HCT116 (cell line): ENCODE measurements around the gene CCDC40. TPM values are rescaled to one million over a fixed set of nuclear protein-coding genes. Genes with fewer than 3 reads are reported as not detected.

Experiments
- ATAC-seq: fragments of 200-7000 bp; cut with Tn5 transposase; 2 replicates; pipeline ENCODE4 v1.9.1; 2020; ENCODE audit warnings: mild to moderate bottlenecking, moderate library complexity
- BruUV-seq: library from RNA; stranded (reverse); fragments of 400-500 nt; replicated peaks from 2 replicates; lab custom pipeline; 2021; lab: Mats Ljungman, UMichigan
- CTCF ChIA-PET: fragments of 300-600 bp; sonication (Branson Sonifier 250); formaldehyde crosslinking; loops from one replicate; lab custom pipeline; 2021; ENCODE audit warnings: antibody characterized with exemption; lab: Charles Lee
- POLR2A ChIA-PET: fragments of 300-600, 350-600 bp; sonication (Branson Sonifier 250); formaldehyde crosslinking; loops from one replicate; lab custom pipeline; 2021; ENCODE audit warnings: antibody characterized with exemption; lab: Charles Lee
- RAD21 ChIA-PET, 2 experiments: fragments of 300-600 bp; sonication (Branson Sonifier 250); formaldehyde crosslinking; loops; one replicate each; lab custom pipeline; 2023; ENCODE audit warnings: low total read pairs in 2 of 2; ENCODE audit not compliant: uncharacterized antibody in 2 of 2, unreplicated experiment in 2 of 2, low non-redundant PET in 1 of 2; lab: Charles Lee
- DNase-seq: peaks from one replicate; pipeline ENCODE4 v3.0.0-alpha.2; 2010; ENCODE audit warnings: low read depth, low spot score
- H2AFZ ChIP-seq: fragments of 200-600 bp; shearing (Covaris generic), sonication (generic); 2 replicates; pipeline ENCODE4 v1.6.1; 2017; ENCODE audit warnings: low read depth, mixed run types, mixed read lengths, antibody characterized with exemption, low read length; ENCODE audit not compliant: poor library complexity, severe bottlenecking
- H3K27ac ChIP-seq: 2 replicates; pipeline ENCODE4 v1.5.1; 2012; ENCODE audit warnings: low read depth, low read length
- H3K27me3 ChIP-seq: fragments of 200-600 bp; sonication (generic); 2 replicates; pipeline ENCODE4 v1.6.1; 2016; ENCODE audit warnings: mixed run types, low read length, mixed read lengths; ENCODE audit not compliant: insufficient read depth
- H3K36me3 ChIP-seq, 2 experiments: fragments of 200-500 bp in 1 of 2; fragments of 200-600 bp in 1 of 2; sonication (Bioruptor generic) in 1 of 2; sonication (generic) in 1 of 2; 2 replicates each; pipeline versions ENCODE4 v1.5.1 to v1.6.1; 2014 to 2016; ENCODE audit warnings: low read length in 2 of 2, inconsistent platforms in 1 of 2, mixed read lengths in 1 of 2, mixed run types in 1 of 2; ENCODE audit not compliant: insufficient read depth in 2 of 2, control insufficient read depth in 1 of 2
- H3K4me1 ChIP-seq, 2 experiments: fragments of 200-600 bp in 1 of 2; sonication (generic) in 1 of 2; 2 replicates each; pipeline versions ENCODE4 v1.5.1 to v1.6.1; 2012 to 2017; ENCODE audit warnings: low read length in 2 of 2, inconsistent platforms in 1 of 2, mild to moderate bottlenecking in 1 of 2, mixed read lengths in 1 of 2, mixed run types in 1 of 2, moderate library complexity in 1 of 2; ENCODE audit not compliant: insufficient read depth in 2 of 2, control insufficient read depth in 1 of 2
- H3K4me2 ChIP-seq: fragments of 200-600 bp; sonication (generic); 2 replicates; pipeline ENCODE4 v1.6.1; 2017; ENCODE audit warnings: mixed run types, low read length, mixed read lengths
- H3K4me3 ChIP-seq, 2 experiments: fragments of 200-600 bp in 1 of 2; sonication (generic) in 1 of 2; replicated peaks in 1 of 2; 2 replicates each; pipeline ENCODE4 v1.5.1; 2011 to 2016; ENCODE audit warnings: low read length in 2 of 2, control low read depth in 1 of 2, low read depth in 1 of 2, mild to moderate bottlenecking in 1 of 2, mixed read lengths in 1 of 2, mixed run types in 1 of 2
- H3K79me2 ChIP-seq: fragments of 200-600 bp; sonication (generic); 2 replicates; pipeline ENCODE4 v1.6.1; 2017; ENCODE audit warnings: mild to moderate bottlenecking, mixed run types, low read length, moderate library complexity, mixed read lengths; ENCODE audit not compliant: insufficient read depth
- H3K9ac ChIP-seq: fragments of 200-600 bp; sonication (generic); 2 replicates; pipeline ENCODE4 v1.6.1; 2016; ENCODE audit warnings: low read length, mixed read lengths
- H3K9me2 ChIP-seq: fragments of 200-600 bp; sonication (generic), shearing (Covaris generic); 2 replicates; pipeline ENCODE4 v1.6.1; 2017; ENCODE audit warnings: mixed run types, mild to moderate bottlenecking, moderate library complexity; ENCODE audit not compliant: insufficient read depth
- H3K9me3 ChIP-seq, 2 experiments: fragments of 200-500 bp in 1 of 2; fragments of 200-600 bp in 1 of 2; sonication (Bioruptor generic) in 1 of 2; sonication (generic) in 1 of 2; 2 replicates each; pipeline ENCODE4 v1.6.1; 2014 to 2017; ENCODE audit warnings: low read length in 2 of 2, mixed read lengths in 2 of 2, inconsistent platforms in 1 of 2, low read depth in 1 of 2, mild to moderate bottlenecking in 1 of 2, mixed run types in 1 of 2, moderate library complexity in 1 of 2; ENCODE audit not compliant: control insufficient read depth in 1 of 2, insufficient read depth in 1 of 2
- H4K20me1 ChIP-seq: fragments of 200-600 bp; sonication (generic), shearing (Covaris generic); 2 replicates; pipeline ENCODE4 v1.6.1; 2017; ENCODE audit warnings: mixed run types, mild to moderate bottlenecking, moderate library complexity; ENCODE audit not compliant: insufficient read depth
- CEBPB ChIP-seq: IDR thresholded peaks from 2 replicates; pipeline ENCODE4 v1.6.1; 2012; ENCODE audit warnings: low read depth
- EGR1 ChIP-seq: IDR thresholded peaks from 2 replicates; pipeline ENCODE4 v1.6.1; 2012; ENCODE audit warnings: low read depth
- ELF1 ChIP-seq: IDR thresholded peaks from 2 replicates; pipeline ENCODE4 v1.6.1; 2012; ENCODE audit warnings: low read depth, borderline replicate concordance
- EZH2 ChIP-seq: fragments of 200-600 bp; sonication (generic); IDR thresholded peaks from 2 replicates; pipeline ENCODE4 v1.6.1; 2017; ENCODE audit warnings: antibody characterized with exemption, mixed run types
- FOSL1 ChIP-seq: IDR thresholded peaks from 2 replicates; pipeline ENCODE4 v1.6.1; 2012; ENCODE audit warnings: low read depth
- POLR2AphosphoS5 ChIP-seq: IDR thresholded peaks from 2 replicates; pipeline ENCODE4 v1.6.1; 2011; ENCODE audit warnings: mild to moderate bottlenecking, low read depth, low read length, moderate library complexity
- RAD21 ChIP-seq: IDR thresholded peaks from 2 replicates; pipeline ENCODE4 v1.6.1; 2012; ENCODE audit warnings: low read depth, mild to moderate bottlenecking
- SIN3A ChIP-seq: IDR thresholded peaks from 2 replicates; pipeline ENCODE4 v1.6.1; 2012; ENCODE audit warnings: low read depth
- SP1 ChIP-seq: IDR thresholded peaks from 2 replicates; pipeline ENCODE4 v1.6.1; 2012; ENCODE audit warnings: low read depth
- TCF7L2 ChIP-seq: IDR thresholded peaks from 2 replicates; pipeline ENCODE4 v1.7.0; 2011; ENCODE audit warnings: borderline replicate concordance, inconsistent platforms; ENCODE audit not compliant: insufficient read depth, insufficient read length; ENCODE audit errors: extremely low read depth
- YY1 ChIP-seq: IDR thresholded peaks from 2 replicates; pipeline ENCODE4 v1.6.1; 2011; ENCODE audit warnings: low read length, low read depth, moderate library complexity, mild to moderate bottlenecking; ENCODE audit not compliant: insufficient replicate concordance; ENCODE audit errors: extremely low read depth
- intact Hi-C: fragments of 100-400 bp; cut with micrococcal nuclease; formaldehyde crosslinking; loops from 2 replicates; pipeline ENCODE4 v1.10.0; 2022
- total RNA-seq: library from RNA; stranded (reverse); gene quantifications from one replicate; pipeline ENCODE4 v1.2.1, GENCODE V29; 2021; ENCODE audit not compliant: unreplicated experiment
- TF ChIP-seq, protein P1 (sequence below): IDR thresholded peaks from 2 replicates; pipeline ENCODE4 v1.6.1; 2012; ENCODE audit warnings: low read depth
- TF ChIP-seq, protein P2 (sequence below), 3 experiments: fragments of 200-600 bp in 1 of 3; sonication (generic) in 1 of 3; IDR thresholded peaks in 2 of 3; conservative IDR thresholded peaks in 1 of 3; 2 replicates each; pipeline ENCODE4 v1.5.1; 2012 to 2017; ENCODE audit warnings: low read depth in 2 of 3, low read length in 2 of 3, antibody characterized with exemption in 1 of 3, borderline replicate concordance in 1 of 3, control low read depth in 1 of 3, mild to moderate bottlenecking in 1 of 3, mixed read lengths in 1 of 3, mixed run types in 1 of 3, moderate library complexity in 1 of 3; ENCODE audit not compliant: insufficient read depth in 1 of 3
- TF ChIP-seq, protein P3 (sequence below): IDR thresholded peaks from 2 replicates; pipeline ENCODE4 v1.6.1; 2011; ENCODE audit warnings: mild to moderate bottlenecking, low read length, moderate library complexity; ENCODE audit not compliant: insufficient replicate concordance; ENCODE audit errors: extremely low read depth

Gene CCDC40
- total RNA-seq, 1 experiment from 2014 or later, result 10.3 TPM

DNA sequence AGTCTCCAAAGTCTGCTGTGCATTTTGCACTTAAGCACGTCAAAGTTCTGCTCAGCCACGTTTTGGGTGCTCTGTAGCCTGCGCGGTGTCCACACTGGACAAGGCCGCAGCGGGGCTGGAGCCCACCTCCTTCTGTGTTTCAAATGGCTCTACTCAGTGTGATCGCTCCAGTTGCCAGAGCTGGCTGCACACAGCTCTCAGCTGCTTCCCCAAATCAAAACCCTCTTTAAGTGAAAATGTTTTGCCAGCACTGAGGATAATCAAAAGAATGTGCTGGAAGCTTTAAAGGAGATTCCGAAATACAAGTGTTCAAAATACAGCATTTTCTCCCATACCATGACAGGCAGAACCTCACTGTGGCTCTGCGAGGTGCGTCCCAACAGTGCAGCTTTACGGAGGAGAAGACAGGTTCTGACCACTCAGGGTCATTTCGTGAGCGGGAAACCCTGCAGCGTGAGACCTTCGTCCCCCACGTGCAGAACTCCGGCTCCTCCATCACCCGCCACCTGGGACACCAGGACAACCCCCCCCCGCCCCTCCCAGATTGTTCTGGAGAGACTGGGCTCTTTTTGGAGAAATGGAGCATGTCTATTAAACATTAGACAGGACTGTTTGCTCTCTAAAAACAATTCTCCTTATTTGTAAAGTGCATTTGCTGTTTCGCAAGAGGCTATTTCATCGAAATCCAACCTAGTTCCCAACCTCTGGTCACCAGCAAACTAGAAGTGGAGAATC is 17.4 kb upstream of the CCDC40 start:
- BruUV-seq, result no TSS peak
- Histone ChIP-seq H3K79me2 (no peaks in the 10 kb centered on the region), H3K9me2 (no peaks in the 10 kb centered on the region), H3K27me3 (no peaks in the 10 kb centered on the region), H3K27ac (no peak overlapping the region), H3K9ac (no peak overlapping the region), H2AFZ (no peak overlapping the region), H4K20me1 (no peaks in the 10 kb centered on the region), H3K9me3 (no peaks in the 10 kb centered on the region), H3K36me3 (no peaks in the 10 kb centered on the region), H3K4me2 (no peak overlapping the region), H3K4me3 (no peak overlapping the region), H3K4me1 (peaks cover 2 to 8% of the 10 kb centered on the region in 2 experiments; a peak in 2 of 4 replicates)
- TF ChIP-seq EZH2 (no peak), YY1 (no peak), POLR2AphosphoS5 (no peak), ELF1 (no peak), CEBPB (no peak), TCF7L2 (no peak), FOSL1 (no peak), SP1 (no peak), EGR1 (no peak), SIN3A (no peak), RAD21 (no peak)
- TF ChIP-seq, protein P1, sequence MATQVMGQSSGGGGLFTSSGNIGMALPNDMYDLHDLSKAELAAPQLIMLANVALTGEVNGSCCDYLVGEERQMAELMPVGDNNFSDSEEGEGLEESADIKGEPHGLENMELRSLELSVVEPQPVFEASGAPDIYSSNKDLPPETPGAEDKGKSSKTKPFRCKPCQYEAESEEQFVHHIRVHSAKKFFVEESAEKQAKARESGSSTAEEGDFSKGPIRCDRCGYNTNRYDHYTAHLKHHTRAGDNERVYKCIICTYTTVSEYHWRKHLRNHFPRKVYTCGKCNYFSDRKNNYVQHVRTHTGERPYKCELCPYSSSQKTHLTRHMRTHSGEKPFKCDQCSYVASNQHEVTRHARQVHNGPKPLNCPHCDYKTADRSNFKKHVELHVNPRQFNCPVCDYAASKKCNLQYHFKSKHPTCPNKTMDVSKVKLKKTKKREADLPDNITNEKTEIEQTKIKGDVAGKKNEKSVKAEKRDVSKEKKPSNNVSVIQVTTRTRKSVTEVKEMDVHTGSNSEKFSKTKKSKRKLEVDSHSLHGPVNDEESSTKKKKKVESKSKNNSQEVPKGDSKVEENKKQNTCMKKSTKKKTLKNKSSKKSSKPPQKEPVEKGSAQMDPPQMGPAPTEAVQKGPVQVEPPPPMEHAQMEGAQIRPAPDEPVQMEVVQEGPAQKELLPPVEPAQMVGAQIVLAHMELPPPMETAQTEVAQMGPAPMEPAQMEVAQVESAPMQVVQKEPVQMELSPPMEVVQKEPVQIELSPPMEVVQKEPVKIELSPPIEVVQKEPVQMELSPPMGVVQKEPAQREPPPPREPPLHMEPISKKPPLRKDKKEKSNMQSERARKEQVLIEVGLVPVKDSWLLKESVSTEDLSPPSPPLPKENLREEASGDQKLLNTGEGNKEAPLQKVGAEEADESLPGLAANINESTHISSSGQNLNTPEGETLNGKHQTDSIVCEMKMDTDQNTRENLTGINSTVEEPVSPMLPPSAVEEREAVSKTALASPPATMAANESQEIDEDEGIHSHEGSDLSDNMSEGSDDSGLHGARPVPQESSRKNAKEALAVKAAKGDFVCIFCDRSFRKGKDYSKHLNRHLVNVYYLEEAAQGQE, result no peak
- TF ChIP-seq, protein P2, sequence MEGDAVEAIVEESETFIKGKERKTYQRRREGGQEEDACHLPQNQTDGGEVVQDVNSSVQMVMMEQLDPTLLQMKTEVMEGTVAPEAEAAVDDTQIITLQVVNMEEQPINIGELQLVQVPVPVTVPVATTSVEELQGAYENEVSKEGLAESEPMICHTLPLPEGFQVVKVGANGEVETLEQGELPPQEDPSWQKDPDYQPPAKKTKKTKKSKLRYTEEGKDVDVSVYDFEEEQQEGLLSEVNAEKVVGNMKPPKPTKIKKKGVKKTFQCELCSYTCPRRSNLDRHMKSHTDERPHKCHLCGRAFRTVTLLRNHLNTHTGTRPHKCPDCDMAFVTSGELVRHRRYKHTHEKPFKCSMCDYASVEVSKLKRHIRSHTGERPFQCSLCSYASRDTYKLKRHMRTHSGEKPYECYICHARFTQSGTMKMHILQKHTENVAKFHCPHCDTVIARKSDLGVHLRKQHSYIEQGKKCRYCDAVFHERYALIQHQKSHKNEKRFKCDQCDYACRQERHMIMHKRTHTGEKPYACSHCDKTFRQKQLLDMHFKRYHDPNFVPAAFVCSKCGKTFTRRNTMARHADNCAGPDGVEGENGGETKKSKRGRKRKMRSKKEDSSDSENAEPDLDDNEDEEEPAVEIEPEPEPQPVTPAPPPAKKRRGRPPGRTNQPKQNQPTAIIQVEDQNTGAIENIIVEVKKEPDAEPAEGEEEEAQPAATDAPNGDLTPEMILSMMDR (IDR thresholded peaks at IDR 0.05 in 2 of 3, conservative IDR thresholded peaks at IDR 0.05 in 1 of 3; ENCODE audit: borderline replicate concordance in 1 of 3, insufficient read depth in 1 of 3, low read depth in 2 of 3, low read length in 2 of 3), result no peak
- TF ChIP-seq, protein P3, sequence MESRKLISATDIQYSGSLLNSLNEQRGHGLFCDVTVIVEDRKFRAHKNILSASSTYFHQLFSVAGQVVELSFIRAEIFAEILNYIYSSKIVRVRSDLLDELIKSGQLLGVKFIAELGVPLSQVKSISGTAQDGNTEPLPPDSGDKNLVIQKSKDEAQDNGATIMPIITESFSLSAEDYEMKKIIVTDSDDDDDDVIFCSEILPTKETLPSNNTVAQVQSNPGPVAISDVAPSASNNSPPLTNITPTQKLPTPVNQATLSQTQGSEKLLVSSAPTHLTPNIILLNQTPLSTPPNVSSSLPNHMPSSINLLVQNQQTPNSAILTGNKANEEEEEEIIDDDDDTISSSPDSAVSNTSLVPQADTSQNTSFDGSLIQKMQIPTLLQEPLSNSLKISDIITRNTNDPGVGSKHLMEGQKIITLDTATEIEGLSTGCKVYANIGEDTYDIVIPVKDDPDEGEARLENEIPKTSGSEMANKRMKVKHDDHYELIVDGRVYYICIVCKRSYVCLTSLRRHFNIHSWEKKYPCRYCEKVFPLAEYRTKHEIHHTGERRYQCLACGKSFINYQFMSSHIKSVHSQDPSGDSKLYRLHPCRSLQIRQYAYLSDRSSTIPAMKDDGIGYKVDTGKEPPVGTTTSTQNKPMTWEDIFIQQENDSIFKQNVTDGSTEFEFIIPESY, result no peak
- intact Hi-C loops, result no loop called here
- ChIA-PET POLR2A (no interaction called here), CTCF (interaction anchor here (2.7 kb wide), 1 partner anchor 11 kb away, joined by 20 read pairs; no protein-coding TSS in a partner anchor), RAD21 (no interaction called here)
- ATAC-seq (no peak), DNase-seq (no peak)
